IPS-NIHi7 (cell line): ENCODE measurements around the gene YPEL3.

Experiments used
- DNase-seq: peaks from one replicate; pipeline ENCODE4 v3.0.0; 2012; ENCODE audit warnings: mixed read lengths; ENCODE audit errors: extremely low spot score

YPEL3 gene

DNA sequence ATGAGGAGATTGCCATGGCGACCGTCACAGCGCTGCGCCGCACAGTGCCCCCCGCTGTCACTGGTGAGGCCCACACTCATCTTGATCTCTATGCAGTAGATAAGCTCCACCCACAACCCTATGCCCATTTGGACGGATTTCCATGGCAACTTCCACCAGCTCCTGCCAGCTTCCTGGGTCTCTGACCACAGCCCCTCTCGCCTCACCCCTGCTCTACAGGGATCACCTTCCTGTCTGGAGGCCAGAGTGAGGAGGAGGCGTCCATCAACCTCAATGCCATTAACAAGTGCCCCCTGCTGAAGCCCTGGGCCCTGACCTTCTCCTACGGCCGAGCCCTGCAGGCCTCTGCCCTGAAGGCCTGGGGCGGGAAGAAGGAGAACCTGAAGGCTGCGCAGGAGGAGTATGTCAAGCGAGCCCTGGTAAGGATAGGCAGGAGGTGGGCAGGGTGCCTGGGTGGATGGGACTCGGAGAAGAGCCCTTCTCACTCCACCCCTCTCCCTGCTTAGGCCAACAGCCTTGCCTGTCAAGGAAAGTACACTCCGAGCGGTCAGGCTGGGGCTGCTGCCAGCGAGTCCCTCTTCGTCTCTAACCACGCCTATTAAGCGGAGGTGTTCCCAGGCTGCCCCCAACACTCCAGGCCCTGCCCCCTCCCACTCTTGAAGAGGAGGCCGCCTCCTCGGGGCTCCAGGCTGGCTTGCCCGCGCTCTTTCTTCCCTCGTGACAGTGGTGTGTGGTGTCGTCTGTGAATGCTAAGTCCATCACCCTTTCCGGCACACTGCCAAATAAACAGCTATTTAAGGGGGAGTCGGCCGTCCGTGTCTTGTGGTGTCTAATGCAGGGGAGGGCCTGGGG lies 26.2 kb downstream of the YPEL3 start:
- no peak for DNase-seq

DNA sequence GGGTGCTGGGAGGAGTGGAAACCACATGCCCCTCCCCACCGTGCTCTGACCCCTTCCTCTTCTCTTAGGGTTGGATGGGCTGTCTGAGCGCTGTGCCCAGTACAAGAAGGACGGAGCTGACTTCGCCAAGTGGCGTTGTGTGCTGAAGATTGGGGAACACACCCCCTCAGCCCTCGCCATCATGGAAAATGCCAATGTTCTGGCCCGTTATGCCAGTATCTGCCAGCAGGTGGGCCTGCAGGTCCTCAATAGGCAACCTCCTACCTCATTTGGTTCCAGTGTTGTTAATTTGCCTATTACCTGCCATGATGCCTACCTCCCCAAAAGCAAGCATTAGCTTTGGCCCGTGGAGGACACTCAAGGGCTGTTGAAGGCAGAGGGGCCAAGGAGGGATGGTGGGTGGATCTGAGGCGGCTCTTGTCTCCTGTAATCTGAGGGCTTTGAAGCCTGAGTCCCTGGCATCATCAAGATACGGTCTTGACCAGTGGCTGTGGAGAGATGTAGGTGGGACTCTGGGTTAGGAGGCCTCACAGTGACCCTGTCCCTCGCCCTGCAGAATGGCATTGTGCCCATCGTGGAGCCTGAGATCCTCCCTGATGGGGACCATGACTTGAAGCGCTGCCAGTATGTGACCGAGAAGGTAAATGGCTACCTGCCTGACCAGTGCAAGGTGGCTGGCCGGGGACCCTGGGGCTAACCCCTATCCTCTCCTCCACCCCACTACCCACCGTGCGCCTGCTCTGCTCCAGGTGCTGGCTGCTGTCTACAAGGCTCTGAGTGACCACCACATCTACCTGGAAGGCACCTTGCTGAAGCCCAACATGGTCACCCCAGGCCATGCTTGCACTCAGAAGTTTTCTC lies 27.0 kb downstream of the YPEL3 start:
- no peak for DNase-seq

DNA sequence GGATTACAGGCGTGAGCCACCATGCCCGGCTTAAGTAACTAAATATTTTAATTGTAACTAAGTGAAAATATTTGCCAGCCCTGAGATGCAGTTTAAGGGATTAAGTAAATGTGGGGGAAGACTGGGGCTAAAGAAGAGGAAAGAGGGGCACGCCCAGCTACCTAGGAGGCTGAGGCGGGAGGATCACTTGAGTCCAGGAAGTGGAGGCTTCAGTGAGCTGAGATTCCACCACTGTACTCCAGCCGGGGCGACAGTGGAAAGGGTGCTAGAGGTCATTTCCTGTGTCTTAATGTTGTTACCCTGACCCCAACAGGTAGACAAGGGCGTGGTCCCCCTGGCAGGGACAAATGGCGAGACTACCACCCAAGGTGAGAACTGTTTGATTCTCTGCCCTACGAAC lies 27.7 kb downstream of the YPEL3 start:
- DNase-seq = no peak

DNA sequence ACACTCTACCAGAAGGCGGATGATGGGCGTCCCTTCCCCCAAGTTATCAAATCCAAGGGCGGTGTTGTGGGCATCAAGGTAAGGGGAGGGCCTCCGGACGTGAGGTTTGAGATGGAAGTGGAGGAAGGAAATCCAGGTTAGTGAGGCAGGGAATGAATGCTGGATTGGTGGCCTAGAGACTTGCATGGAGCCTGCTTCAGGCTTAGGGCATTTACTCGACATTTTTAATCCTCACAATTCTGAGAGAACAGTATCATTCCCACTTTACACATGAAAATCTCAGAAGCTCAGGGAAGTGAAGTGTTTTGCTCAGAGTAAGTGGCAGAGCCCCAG lies 28.5 kb downstream of the YPEL3 start:
- DNase-seq = no peak

DNA sequence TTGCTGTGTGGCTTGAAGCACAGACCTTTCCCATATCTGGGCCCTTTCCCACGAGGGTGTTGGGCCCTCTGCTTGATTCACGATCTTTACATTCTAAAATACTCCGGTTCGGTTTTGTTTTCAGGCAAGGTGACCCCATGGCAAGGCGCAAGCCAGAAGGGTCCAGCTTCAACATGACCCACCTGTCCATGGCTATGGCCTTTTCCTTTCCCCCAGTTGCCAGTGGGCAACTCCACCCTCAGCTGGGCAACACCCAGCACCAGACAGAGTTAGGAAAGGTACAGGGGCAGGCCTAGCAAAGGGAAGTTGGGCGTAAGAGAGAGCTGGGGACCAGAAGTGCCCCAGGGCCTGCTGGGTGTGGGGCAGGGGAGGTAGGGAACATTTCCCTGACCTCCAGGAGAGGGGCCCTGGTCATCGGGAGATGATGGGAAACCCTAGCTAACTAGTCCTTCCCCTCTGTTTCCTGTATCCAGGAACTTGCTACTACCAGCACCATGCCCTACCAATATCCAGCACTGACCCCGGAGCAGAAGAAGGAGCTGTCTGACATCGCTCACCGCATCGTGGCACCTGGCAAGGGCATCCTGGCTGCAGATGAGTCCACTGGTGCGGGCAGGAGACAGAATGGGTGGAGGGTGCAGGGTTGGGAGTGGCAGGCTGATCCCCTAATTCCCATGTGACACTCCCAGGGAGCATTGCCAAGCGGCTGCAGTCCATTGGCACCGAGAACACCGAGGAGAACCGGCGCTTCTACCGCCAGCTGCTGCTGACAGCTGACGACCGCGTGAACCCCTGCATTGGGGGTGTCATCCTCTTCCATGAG lies 29.0 kb downstream of the YPEL3 start:
- no peak for DNase-seq

DNA sequence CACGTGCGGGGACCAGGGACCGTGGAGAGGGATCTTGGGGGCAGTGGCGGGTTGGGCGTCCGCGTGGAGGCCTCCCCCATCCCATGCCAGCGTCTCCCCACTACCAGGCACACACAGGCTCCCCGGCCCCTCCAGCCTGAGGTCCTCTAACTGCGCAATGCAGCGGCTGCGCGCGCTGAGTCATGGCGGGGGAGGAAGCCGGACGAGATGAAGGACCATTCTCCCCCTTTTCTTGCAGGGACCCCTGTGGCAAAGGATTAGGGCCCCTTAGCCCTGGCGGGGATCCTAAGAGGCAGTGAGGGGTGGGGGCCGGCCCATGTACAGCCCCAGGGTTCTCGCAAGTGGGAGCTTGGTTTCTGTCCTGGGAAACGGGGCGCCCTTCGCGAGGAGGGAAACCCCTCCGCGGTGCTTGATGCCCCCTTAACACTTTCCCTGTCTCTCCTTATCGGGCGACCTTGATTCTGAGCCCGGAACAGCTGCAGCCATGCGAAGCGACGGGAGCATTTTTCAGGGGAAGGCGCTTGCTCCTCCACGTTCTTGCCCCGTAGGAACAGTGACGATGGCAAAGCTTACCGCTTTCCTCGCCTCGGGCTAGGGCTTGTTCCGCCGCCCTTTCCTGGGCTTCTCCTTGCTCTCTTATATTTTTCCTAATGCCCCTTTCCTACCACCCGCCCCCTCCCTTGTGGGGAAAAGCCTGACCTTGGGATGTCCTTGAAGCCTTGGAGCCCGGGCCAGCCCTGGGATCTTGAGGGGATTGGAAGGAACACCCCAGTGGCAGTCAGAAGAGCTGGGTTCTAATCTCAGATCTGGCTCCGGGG lies 29.9 kb downstream of the YPEL3 start:
- no peak for DNase-seq

DNA sequence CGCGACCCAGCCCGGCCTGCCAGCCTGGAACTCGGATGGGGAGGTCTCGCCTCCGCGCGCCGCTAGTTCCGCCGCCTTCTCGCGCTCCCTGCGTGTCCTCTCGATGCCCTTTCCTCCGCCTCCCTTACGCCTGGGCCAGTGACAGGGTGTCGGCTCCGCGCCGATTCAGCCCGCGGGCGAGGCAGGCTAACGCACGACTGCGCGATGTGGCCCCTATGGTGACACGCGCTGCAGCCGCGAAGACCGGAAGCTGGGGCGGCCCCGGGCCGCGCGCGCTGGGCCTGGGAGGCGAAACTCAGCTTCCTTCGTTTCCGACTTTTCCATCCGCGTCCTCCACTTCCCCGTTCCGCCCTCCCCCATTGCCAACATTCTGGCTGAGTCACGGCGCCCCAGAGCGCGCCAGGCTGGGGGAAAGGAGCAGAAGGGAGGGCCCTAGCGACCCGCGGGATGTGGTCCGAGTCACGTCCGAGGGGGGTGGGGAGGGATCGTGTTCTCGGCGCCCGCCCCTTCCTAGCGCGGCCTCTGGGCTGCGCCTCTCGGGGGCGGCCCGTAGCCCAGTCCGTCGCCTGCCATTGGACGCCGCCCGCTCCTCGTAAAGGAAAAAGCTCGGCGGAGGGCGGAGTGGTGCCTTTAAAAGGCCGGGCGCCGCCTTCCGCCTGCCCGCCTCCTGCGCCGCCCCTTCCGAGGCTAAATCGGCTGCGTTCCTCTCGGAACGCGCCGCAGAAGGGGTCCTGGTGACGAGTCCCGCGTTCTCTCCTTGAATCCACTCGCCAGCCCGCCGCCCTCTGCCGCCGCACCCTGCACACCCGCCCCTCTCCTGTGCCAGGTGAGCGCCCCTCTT lies 30.7 kb downstream of the YPEL3 start, which contains the start of gene ALDOA:
Gene ALDOA, plus strand, starts transcription at position 659 of the 841 bp plus-strand sequence. CDS start 1,138 bp downstream, outside the sequence.
- peak; percentile 95 for DNase-seq

DNA sequence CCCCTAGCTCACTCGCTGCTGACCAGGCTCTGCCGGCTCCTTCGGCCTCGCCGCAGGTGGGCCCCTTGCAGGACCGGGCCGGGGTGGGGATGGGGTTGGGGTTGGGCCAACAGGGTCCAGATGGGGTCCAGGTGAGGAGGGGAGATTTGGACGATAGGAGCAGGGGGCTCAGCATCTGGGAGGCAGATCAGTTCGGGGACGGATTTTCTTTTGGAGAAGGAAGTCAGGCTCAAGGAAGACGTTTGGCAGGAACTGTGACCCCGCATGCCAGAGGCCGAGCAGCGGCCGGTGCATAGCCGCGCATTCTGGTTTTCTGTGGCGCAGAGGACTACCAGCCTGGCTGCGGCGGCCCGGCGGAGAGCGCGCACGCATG lies 31.3 kb downstream of the YPEL3 start:
- DNase-seq = peak; percentile 84

DNA sequence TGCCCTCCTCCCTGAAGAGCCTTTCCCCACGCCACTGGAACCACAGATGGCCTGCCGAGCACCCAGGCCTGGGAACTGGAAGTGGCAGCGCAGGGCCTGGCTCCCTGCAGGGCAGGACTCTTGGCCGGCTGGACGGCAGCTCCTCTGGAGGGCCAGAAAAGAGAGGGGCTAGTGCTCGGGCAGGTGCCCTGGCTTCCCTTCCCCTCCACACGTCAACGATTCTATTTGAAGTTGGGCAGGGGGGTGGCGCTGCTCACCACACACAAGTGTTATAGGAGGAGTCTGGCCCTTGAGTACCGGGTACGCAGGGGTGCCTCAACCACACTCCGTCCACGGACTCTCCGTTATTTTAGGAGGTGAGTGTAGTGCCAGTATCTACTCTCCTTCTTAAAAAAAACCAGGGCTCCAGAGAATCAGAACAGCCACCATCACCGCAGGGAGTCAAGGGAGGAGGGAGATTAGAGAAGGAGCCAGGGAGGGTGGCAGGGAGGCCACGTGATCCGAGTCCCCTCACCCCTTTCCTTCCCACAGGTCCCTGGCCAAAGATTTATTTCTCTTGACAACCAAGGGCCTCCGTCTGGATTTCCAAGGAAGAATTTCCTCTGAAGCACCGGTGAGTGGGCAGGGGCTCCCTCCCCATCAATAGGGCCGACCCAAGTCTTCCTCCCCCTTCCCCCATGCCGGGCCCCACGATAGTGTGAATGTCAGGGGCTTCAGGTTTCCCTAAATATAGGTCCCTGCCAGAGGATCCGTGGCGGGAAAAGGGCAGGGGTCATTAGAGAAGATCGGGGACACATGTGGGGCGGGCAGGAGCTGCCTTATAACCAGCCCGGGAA lies 31.9 kb downstream of the YPEL3 start:
- peak; percentile 54 for DNase-seq

DNA sequence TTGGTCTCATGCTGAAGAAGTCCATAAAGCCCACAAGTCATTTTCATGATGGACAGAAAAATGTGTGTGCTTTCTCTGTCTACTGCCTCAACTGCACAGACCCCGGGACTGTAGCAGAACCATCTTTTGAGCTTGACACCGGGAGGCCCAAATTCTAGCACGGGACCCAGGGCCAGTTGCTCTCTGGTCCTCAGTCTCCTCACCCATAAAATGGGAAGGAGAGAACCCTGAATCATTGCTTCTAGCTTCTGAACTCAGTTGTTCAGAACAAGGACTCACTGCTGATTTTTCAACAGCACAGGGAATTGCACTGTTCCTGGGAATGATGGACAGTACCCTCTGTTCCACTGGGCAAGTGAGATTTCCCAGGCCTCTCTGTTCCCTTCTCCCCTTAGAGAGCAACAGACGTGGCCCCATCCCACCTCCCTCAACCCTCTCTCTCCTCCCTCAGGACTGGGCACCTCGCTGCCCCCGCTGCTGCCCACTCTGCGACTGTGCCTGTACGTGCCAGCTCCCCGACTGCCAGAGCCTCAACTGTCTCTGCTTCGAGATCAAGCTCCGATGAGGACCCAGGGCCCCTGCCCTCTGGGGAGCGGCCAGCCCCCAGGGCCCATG lies 32.6 kb downstream of the YPEL3 start:
- DNase-seq = no peak

DNA sequence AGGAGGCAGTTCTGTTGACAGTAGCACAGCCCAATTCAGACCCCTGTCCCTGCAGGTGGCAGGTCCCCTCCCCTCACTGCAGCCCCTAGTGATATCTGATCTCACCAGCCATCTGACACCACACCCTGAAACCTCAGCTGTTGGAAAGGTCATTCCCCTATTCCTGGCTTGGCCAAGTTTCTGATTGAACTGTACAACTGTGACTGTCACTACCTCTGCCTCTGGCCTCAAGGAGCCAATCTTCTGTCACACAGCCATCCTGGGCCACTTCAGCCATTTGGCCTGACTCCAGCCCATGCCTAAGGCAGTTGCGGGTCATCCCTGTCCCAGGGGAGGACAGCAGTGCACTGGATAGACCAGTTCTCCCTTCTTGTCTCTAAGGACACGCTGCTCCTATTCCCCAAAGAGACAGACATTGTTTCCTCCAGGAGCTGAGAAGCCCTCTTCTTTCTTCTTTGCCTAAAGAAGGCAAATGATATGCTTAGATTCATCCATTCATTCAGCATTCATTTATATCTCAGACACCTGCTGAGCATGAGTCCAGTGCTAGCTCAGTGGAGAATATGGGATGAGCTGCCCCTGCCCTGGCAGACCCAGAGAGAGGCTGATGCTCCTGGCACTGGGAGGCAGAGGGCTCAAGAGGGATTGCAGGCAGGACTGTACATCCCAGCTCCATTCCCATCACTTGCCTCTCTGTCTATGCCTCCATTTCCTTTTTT lies 35.0 kb downstream of the YPEL3 start:
- DNase-seq = no peak

DNA sequence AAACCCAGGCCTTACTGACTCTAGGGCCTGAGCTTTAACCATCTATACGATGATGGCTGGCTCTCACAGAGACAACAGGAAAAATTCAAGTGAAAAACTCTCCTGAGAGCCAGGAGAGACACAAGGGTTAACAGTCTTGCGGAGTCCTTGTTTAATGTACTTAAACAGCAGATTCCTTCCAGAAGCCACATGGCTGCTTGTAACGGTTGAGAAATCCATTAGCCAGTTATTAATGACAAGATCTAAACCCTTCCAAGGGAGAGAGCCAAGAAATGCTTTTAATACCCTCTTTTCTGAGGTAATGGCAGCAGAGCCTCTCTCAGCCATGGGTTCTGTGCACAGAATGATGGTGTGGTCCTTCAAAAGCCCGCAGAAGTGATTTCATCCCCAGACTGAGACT lies 35.7 kb downstream of the YPEL3 start:
- no peak for DNase-seq

DNA sequence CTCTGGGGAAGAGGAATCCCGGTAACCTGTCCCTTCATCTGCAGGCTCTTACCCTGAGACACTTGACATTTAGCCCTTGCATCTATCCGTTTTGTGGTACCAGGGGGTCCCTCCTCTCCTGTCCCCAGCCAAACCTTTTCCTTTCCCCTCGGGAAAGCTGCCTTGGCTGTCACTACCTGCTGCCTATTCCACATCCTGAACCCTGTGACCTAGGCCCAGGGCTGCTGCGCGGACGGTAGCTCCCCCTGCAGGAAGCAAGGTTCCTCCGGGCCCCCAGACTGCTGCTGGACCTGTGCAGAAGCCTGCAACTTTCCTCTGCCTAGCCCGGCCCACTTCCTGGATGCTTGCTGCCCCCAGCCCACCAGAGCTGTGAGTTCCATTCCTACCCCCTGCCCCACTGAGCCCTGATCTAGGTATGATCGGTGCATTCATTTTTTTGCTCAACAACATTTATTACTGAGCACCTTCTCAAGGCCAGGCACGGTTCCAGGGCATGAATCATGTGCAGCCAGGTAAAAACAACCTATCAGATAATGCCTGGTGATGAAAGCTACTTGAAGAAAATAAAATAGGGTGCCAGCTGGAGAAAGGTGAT lies 41.0 kb downstream of the YPEL3 start:
- peak; percentile 78 for DNase-seq

DNA sequence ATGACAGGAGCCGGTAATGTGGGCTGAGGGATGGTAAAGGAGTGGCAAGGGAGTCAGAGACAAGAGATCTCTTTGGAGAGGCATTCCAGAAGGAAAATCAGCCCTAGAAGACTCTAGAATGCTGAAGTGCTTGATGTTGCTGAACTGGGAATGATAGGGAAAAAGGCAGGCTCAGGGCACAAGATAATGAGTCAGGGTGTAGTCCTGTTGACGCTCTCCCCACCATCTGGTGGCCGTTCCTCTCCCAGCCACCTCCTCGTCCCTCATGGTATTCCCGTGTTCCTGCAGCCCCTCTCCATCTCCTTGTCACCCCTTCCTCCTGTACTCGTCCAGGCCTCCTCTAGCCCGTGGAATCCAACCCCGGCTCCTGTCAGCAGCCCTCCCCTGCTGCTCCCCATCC lies 41.6 kb downstream of the YPEL3 start:
- no peak for DNase-seq

DNA sequence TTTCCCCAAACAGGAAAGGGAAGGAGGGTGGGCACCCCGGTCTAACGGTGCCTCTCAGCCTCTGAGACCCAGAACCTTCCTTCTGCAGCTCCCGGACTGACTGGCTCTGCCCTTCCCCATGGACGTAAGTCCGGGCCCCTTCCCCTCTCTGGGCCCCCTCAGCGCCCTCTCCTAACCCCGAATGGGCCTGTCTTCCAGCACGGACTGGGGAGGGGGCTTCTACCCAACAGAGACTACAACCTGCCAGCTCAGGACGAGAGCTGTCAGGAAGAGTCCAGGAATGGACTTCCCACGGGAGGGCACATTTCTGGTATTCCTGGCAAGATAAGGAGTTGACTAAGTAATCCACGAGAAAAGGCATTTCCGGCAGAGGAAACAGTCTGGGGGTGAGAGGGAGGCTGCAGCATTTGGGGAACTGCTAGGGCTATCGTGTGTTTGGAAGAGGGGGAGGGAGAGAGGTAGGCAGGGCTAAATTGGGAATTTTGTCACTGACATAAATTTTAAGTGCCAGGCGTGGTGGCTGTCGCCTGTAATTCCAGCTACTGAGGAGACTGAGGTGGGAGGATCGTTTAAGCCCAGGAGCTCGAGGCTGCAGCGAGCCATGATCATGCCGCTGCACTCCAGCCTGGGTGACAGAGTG lies 42.5 kb downstream of the YPEL3 start:
- DNase-seq = no peak

DNA sequence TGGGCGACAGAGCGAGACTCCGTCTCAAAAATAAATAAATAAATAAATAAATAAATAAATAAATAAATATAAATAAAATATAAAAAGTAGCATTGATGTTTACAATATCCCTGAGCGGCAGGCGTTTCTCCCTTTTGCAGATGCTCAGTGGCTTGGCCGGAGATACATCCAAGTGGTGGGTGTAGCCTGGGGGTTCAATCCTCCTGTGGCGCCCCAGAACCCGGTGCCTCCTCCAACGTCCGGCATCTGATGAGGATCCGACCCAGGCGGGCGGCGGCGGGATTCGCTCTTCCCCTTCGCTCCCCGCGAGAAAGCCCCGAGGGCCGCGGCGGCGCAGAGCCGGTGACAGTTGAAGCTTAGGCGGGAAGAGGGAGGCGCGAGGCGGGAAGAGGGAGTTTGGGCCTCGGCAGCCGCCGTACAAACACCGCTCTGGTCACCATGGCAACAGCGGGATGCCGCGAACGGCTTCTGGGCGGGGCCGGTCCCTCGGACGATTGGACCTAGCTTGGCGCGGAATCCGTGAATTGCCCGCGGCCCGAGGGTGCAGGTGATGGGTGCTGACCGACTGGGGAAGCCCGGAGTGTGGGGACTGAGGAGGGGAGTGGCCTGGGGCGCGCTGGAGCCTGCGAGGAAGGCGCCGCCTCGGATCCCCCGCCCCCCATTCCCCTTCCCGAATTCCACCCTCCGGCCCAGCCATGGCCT lies 43.2 kb downstream of the YPEL3 start:
- peak; percentile 94 for DNase-seq

DNA sequence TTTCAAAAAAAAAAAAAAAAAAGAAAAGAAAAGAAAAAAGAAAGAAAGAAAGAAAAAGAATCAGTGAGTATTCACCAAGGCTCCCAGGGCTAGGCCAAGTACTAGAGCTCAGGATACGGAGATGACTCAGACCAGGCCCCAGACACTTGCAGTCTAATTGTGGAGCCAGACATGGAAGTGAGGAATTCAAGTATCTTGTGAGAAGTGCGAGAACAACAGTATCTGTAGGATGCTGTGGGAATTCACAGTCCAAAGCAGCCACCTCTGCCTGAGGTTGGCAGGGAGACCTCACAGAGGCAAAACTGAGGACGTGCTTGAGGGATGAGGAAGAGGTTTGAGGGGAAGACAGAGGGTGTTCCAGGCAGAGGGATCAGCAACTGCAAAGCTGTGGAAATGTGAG lies 44.5 kb downstream of the YPEL3 start:
- DNase-seq = no peak
